Kidney epithelial cell (primary cell): ENCODE measurements around the gene ARPC3. TPM values are rescaled to one million over a fixed set of nuclear protein-coding genes. Genes with fewer than 3 reads are reported as not detected.
"Not testable (repeated sequence)": the region's sequence is repeated elsewhere in the genome, so short reads cannot be mapped to it uniquely, and the experiment has no call there.

Source experiments
- DNase-seq: peaks from one replicate; pipeline ENCODE4 v3.0.0-alpha.2; 2010; ENCODE audit warnings: low read depth
- H3K27me3 ChIP-seq: 2 replicates; pipeline ENCODE4 v1.6.0; 2011; ENCODE audit warnings: low read length; ENCODE audit not compliant: control insufficient read depth, insufficient read depth
- H3K36me3 ChIP-seq: 2 replicates; pipeline ENCODE4 v1.5.1; 2011; ENCODE audit warnings: low read length; ENCODE audit not compliant: control insufficient read depth, insufficient read depth
- H3K4me3 ChIP-seq: 2 replicates; pipeline ENCODE4 v1.5.1; 2011; ENCODE audit warnings: low read depth, mild to moderate bottlenecking, control low read depth, low read length
- total RNA-seq: library from RNA; depleted of rRNA; stranded (reverse); fragments of >200 nt; gene quantifications from 2 replicates; pipeline ENCODE4 v1.2.3, GENCODE V29; 2015
- TF ChIP-seq, protein P1 (sequence below): IDR thresholded peaks from 2 replicates; pipeline ENCODE4 v1.5.1; 2011; ENCODE audit warnings: mild to moderate bottlenecking, moderate library complexity, low read length, control low read depth, inconsistent platforms; ENCODE audit not compliant: insufficient read depth, poor library complexity, severe bottlenecking

Gene ARPC3
- total RNA-seq, 1 donor from 2014 or later = 796 TPM

DNA sequence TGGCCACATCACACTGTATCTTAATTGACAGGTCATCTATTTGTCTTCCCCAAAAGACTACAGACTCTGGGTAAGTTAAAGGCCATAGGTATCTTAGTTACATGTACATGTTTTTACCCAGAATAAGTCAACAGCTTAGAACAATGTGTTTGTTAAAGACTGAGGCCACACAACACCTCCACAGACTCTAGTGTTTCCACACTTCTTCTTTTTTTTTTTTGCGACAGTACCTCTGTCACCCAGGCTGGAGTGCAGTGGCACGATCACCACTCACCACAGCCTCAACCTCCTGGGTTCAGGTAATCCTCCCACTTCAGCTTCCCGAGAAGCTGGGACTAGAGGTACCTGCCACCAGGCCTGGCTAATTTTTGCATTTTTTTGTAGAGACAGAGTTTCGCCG, 16.7 kb upstream of the ARPC3 start:
- TF ChIP-seq, protein P1, sequence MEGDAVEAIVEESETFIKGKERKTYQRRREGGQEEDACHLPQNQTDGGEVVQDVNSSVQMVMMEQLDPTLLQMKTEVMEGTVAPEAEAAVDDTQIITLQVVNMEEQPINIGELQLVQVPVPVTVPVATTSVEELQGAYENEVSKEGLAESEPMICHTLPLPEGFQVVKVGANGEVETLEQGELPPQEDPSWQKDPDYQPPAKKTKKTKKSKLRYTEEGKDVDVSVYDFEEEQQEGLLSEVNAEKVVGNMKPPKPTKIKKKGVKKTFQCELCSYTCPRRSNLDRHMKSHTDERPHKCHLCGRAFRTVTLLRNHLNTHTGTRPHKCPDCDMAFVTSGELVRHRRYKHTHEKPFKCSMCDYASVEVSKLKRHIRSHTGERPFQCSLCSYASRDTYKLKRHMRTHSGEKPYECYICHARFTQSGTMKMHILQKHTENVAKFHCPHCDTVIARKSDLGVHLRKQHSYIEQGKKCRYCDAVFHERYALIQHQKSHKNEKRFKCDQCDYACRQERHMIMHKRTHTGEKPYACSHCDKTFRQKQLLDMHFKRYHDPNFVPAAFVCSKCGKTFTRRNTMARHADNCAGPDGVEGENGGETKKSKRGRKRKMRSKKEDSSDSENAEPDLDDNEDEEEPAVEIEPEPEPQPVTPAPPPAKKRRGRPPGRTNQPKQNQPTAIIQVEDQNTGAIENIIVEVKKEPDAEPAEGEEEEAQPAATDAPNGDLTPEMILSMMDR = no peak
- H3K27me3 ChIP-seq = no peaks in the 10 kb centered on the region
- H3K4me3 ChIP-seq = peak overlapping the region; percentile 1
- DNase-seq = no peak
- H3K36me3 ChIP-seq = peaks cover 2% of the 10 kb centered on the region

DNA sequence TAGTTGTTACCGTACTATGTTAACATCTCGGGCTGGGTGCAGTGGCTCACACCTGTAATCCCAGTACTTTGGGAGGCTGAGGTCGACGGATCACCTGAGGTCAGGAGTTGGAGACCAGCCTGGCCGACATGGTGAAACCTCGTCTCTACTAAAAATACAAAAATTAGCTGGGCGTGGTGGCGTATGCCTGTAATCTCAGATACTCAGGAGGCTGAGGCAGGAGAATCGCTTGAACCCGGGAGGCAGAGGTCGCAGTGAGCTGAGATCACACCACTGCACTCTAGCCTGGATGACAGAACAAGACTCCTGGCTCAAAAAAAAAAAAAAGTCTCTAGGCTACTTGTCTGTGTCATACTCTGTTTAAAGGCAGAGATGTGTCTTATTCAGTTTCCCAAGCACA, 15.6 kb upstream of the ARPC3 start:
- not testable (repeated sequence) for DNase-seq, H3K4me3 ChIP-seq, H3K27me3 ChIP-seq, H3K36me3 ChIP-seq

DNA sequence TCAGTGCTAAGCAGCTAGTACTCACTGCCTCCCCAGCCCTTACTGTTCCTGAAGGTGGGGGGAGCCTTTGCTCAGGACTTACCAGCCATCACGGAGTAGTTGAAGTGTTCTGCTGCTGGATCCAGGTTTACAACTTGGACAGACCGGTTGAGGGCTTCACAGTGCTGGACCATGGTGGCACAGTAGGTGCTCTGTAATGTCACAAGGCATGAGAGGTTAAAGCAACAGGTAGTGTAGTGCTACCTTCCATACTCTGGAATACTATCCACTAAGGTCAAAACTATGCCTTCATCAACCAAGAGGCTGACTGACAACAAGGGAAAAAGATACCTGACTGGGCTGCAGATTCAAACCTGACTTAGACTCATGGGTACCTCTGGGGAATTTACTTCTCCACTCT, 14.9 kb upstream of the ARPC3 start:
- Histone ChIP-seq H3K4me3 (no peak overlapping the region), H3K27me3 (no peaks in the 10 kb centered on the region), H3K36me3 (peaks cover 2% of the 10 kb centered on the region)
- DNase-seq = no peak
- TF ChIP-seq, protein P1 = no peak

DNA sequence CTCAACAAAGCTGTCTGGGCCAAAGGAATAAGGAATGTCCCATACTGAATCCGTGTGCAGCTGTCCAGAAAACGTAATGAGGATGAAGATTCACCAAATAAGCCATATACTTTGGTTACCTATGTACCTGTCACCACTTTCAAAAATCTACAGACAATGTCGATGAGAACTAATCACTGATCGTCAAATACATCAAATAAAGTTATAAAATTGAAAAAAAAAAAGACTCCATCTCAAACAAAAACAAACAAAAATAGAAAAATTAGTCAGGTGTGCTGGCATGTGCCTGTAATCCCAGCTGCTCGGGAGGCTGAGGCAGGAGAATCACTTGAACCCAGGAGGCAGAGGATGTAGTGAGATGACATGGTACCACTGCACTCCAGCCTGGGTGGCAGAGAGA, 11.1 kb upstream of the ARPC3 start:
- DNase-seq = not testable (repeated sequence)

DNA sequence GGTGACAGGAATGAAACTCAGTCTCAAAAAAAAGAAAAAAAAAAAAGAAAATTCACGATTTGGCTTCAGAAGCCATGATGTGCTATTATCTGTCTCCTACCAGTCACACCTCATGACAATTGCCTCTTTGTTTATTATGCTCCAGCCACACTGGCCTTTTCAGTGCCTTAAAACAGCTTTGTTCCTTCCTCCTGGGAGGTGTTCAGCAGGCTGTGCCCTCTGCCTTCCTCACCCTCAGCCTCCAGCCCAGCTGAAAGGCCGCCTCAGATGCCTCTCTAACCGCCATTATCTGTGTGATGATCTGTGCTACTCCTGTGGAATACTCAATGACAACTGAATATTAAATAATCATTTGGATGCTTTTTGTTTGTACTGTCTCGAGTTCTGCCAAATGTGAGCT, 8.6 kb upstream of the ARPC3 start:
- Histone ChIP-seq H3K36me3 (no peaks in the 10 kb centered on the region), H3K27me3 (no peaks in the 10 kb centered on the region), H3K4me3 (no peak overlapping the region)
- DNase-seq = no peak
- TF ChIP-seq, protein P1 = no peak

More for the DNA sequence above, 11.1 kb upstream of the ARPC3 start:
- H3K4me3 ChIP-seq, H3K36me3 ChIP-seq, H3K27me3 ChIP-seq: not testable (repeated sequence)

DNA sequence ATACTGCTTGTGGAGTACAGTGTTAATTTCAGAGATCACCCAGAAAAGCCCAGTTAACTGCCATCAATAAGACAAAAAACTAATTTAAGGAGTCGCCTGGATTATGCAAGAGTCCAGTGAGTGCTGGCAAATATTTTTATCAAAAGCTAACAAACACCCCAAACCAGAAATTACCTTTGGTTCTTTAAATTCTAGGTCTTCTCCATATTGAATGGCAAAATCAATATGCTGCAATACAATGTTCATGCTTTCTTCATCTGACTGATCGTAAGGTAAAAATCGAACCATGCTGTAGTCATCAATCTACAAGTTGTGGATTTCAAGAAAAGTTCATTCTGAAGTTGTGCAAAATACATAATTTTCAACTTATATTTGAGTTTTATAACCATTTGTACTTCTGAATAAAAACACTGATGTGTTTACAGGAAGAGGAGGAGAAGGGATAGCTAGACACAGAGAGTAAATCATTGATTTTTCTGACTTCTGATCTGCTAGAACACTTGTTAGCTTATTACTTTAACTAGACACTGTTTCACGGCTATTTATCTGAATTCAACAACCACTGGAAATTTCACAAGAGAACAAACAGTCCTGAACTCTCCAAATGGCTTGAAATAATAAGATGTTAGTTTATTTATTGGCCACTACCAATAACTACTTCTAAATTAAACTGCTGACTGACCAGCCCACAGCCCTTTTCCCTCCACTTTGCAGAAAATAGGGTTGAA, 3.6 kb upstream of the ARPC3 start:
- Histone ChIP-seq H3K27me3 (no peaks in the 10 kb centered on the region), H3K36me3 (no peaks in the 10 kb centered on the region), H3K4me3 (no peak overlapping the region)
- DNase-seq = no peak
- TF ChIP-seq, protein P1 = no peak

DNA sequence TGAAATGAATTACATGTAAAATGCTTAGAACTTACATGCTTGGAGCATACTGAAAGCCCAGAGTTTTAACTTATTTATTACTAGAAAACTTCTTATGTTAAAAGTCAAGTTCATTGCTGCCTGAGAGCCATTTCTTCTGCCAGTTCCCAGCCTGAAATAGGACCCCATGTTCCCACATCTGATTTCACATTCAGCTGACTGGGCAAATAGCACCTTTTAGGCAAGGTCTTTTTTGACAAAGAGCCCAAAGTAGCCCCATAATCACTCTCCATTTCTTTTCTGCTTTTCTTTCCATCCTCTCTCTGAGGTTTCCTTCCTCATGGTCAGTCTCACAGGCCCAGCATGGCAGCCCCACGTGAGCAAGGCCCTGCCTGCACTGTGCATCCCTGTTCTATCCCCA, 1.1 kb upstream of the ARPC3 start:
- TF ChIP-seq, protein P1 = no peak
- no peak for DNase-seq
- Histone ChIP-seq H3K4me3 (no peak overlapping the region), H3K36me3 (no peaks in the 10 kb centered on the region), H3K27me3 (no peaks in the 10 kb centered on the region)
